H9 (cell line): ENCODE measurements around the gene TRAK2. TPM values are rescaled to one million over a fixed set of nuclear protein-coding genes. Genes with fewer than 3 reads are reported as not detected.

ENCODE experiments used
- DNase-seq: peaks from one replicate; pipeline ENCODE4 v3.0.0-alpha.2; 2017
- H2AFZ ChIP-seq: one replicate; pipeline ENCODE4 v1.6.1; 2013; ENCODE audit warnings: mild to moderate bottlenecking, low read length, control low read depth, moderate library complexity
- H2AK5ac ChIP-seq: 2 replicates; pipeline ENCODE4 v1.6.1; 2013; ENCODE audit warnings: low read length, control low read depth, mixed read lengths; ENCODE audit not compliant: insufficient read length
- H2BK120ac ChIP-seq: one replicate; pipeline ENCODE4 v1.6.1; 2013; ENCODE audit warnings: low read depth, mild to moderate bottlenecking, low read length, control low read depth, inconsistent platforms; ENCODE audit not compliant: poor library complexity, severe bottlenecking
- H2BK12ac ChIP-seq: 2 replicates; pipeline ENCODE4 v1.6.1; 2013; ENCODE audit warnings: low read length, control low read depth, mixed read lengths, low read depth; ENCODE audit not compliant: insufficient read length
- H2BK15ac ChIP-seq: 2 replicates; pipeline ENCODE4 v1.6.1; 2013; ENCODE audit warnings: low read depth, low read length, control low read depth
- H2BK20ac ChIP-seq: one replicate; pipeline ENCODE4 v1.6.1; 2013; ENCODE audit warnings: low read depth, mild to moderate bottlenecking, low read length, control low read depth, inconsistent platforms; ENCODE audit not compliant: poor library complexity, severe bottlenecking
- H2BK5ac ChIP-seq: 2 replicates; pipeline ENCODE4 v1.6.1; 2013; ENCODE audit warnings: low read length, control low read depth, mixed read lengths; ENCODE audit not compliant: insufficient read length
- H3K14ac ChIP-seq: 2 replicates; pipeline ENCODE4 v1.6.1; 2013; ENCODE audit warnings: low read length, control low read depth; ENCODE audit not compliant: insufficient read depth
- H3K18ac ChIP-seq: 2 replicates; pipeline ENCODE4 v1.6.1; 2013; ENCODE audit warnings: low read depth, mild to moderate bottlenecking, mixed read lengths, low read length, control low read depth; ENCODE audit not compliant: insufficient read length
- H3K23ac ChIP-seq: 2 replicates; pipeline ENCODE4 v1.6.1; 2013; ENCODE audit warnings: low read length, control low read depth, mixed read lengths, low read depth; ENCODE audit not compliant: insufficient read length
- H3K23me2 ChIP-seq: 2 replicates; pipeline ENCODE4 v1.6.1; 2013; ENCODE audit warnings: low read depth, mild to moderate bottlenecking, mixed read lengths, low read length, control low read depth; ENCODE audit not compliant: insufficient read length, poor library complexity, severe bottlenecking
- H3K27ac ChIP-seq: 2 replicates; pipeline ENCODE4 v1.5.1; 2013; ENCODE audit warnings: low read length, control low read depth, mixed read lengths, low read depth; ENCODE audit not compliant: insufficient read length
- H3K27me3 ChIP-seq: 2 replicates; pipeline ENCODE4 v1.6.1; 2013; ENCODE audit warnings: low read length, control low read depth, inconsistent platforms; ENCODE audit not compliant: insufficient read depth
- H3K4ac ChIP-seq: 2 replicates; pipeline ENCODE4 v1.6.1; 2013; ENCODE audit warnings: low read depth, mild to moderate bottlenecking, control low read depth, inconsistent platforms, low read length, moderate library complexity
- H3K4me1 ChIP-seq: 2 replicates; pipeline ENCODE4 v1.6.1; 2013; ENCODE audit warnings: low read length, control low read depth, inconsistent platforms; ENCODE audit not compliant: insufficient read depth
- H3K4me2 ChIP-seq: 2 replicates; pipeline ENCODE4 v1.6.1; 2013; ENCODE audit warnings: low read length, control low read depth, mixed read lengths; ENCODE audit not compliant: insufficient read length, insufficient read depth
- H3K56ac ChIP-seq: 2 replicates; pipeline ENCODE4 v1.6.1; 2013; ENCODE audit warnings: low read depth, mild to moderate bottlenecking, mixed read lengths, low read length, control low read depth; ENCODE audit not compliant: insufficient read length
- H3K79me1 ChIP-seq: 2 replicates; pipeline ENCODE4 v1.6.1; 2013; ENCODE audit warnings: low read depth, mild to moderate bottlenecking, moderate library complexity, low read length, control low read depth, inconsistent platforms; ENCODE audit not compliant: insufficient read depth, poor library complexity, severe bottlenecking
- H3K79me2 ChIP-seq: 2 replicates; pipeline ENCODE4 v1.6.1; 2013; ENCODE audit warnings: low read length, control low read depth, inconsistent platforms; ENCODE audit not compliant: insufficient read depth
- H3K9ac ChIP-seq: 2 replicates; pipeline ENCODE4 v1.6.1; 2013; ENCODE audit warnings: low read length, control low read depth, mixed read lengths; ENCODE audit not compliant: insufficient read length; ENCODE audit errors: extremely low read depth
- H3K9me3 ChIP-seq: one replicate; pipeline ENCODE4 v1.6.1; 2013; ENCODE audit warnings: low read depth, low read length, inconsistent platforms; ENCODE audit not compliant: control insufficient read depth
- H3T11ph ChIP-seq: one replicate; pipeline ENCODE4 v1.6.1; 2013; ENCODE audit warnings: mild to moderate bottlenecking, low read length, control low read depth, inconsistent platforms
- H4K20me1 ChIP-seq: one replicate; pipeline ENCODE4 v1.6.1; 2013; ENCODE audit not compliant: control insufficient read depth, insufficient read length, insufficient read depth
- H4K5ac ChIP-seq: 2 replicates; pipeline ENCODE4 v1.6.1; 2013; ENCODE audit warnings: low read depth, mild to moderate bottlenecking, mixed read lengths, low read length, control low read depth; ENCODE audit not compliant: insufficient read length
- H4K8ac ChIP-seq: replicated peaks from 2 replicates; pipeline ENCODE4 v1.6.1; 2013; ENCODE audit warnings: low read length, control low read depth, mixed read lengths, low read depth; ENCODE audit not compliant: insufficient read length
- H4K91ac ChIP-seq: 2 replicates; pipeline ENCODE4 v1.6.1; 2013; ENCODE audit warnings: low read depth, mild to moderate bottlenecking, moderate library complexity, mixed read lengths, low read length, control low read depth; ENCODE audit not compliant: insufficient read length
- H3K27ac Mint-ChIP-seq, 3 experiments: 2 replicates in 2 of 3; 3 replicates in 1 of 3; pipeline ENCODE4 v1.8.0; 2020 to 2021; ENCODE audit warnings: mixed read lengths in 3 of 3, mild to moderate bottlenecking in 1 of 3, moderate library complexity in 1 of 3
- H3K27me3 Mint-ChIP-seq: 2 replicates; pipeline ENCODE4 v1.8.0; 2021; ENCODE audit warnings: low read depth, mild to moderate bottlenecking, moderate library complexity, mixed read lengths
- H3K36me3 Mint-ChIP-seq, 3 experiments: 2 replicates in 2 of 3; 3 replicates in 1 of 3; pipeline ENCODE4 v1.8.0; 2020 to 2021; ENCODE audit warnings: low read depth in 3 of 3, mixed read lengths in 3 of 3; ENCODE audit not compliant: insufficient read depth in 1 of 3
- H3K4me1 Mint-ChIP-seq, 2 experiments: 2 replicates each; pipeline ENCODE4 v1.8.0; 2020; ENCODE audit warnings: mixed read lengths in 2 of 2
- H3K4me3 Mint-ChIP-seq, 2 experiments: 2 replicates in 1 of 2; 3 replicates in 1 of 2; pipeline ENCODE4 v1.8.0; 2020 to 2021; ENCODE audit warnings: mild to moderate bottlenecking in 2 of 2, mixed read lengths in 2 of 2, moderate library complexity in 1 of 2
- H3K9me3 Mint-ChIP-seq, 2 experiments: 2 replicates in 1 of 2; 3 replicates in 1 of 2; pipeline ENCODE4 v1.8.0; 2020; ENCODE audit warnings: mild to moderate bottlenecking in 2 of 2, mixed read lengths in 2 of 2, moderate library complexity in 1 of 2
- WGBS: extraction: QIAGEN DNeasy Blood & Tissue Kit; methylation state at CpG from one replicate; pipeline ENCODE4 v1.1.7; 2013; ENCODE audit warnings: missing lambda C conversion rate, low lambda C conversion rate, mixed read lengths; ENCODE audit not compliant: insufficient read length; ENCODE audit errors: extremely low coverage; 5-methylcytosine and 5-hydroxymethylcytosine counted together
- total RNA-seq: library from RNA; stranded (reverse); gene quantifications from 2 replicates; pipeline ENCODE4 v1.2.1, GENCODE V29; 2021
- TF ChIP-seq, protein P1 (sequence below): fragments of 200-600 bp; sonication (generic); conservative IDR thresholded peaks from 3 replicates; pipeline ENCODE4 v1.8.0; 2021; ENCODE audit warnings: antibody characterized with exemption, mild to moderate bottlenecking

TRAK2 gene
- total RNA-seq, 1 experiment from 2014 or later = 14.2 TPM

GRCh38 chr2:201432038-201432620, 19.1 kb downstream of the TRAK2 start:
- no peaks in the 10 kb centered on the region for H3K27me3 Mint-ChIP-seq
- Histone ChIP-seq H4K91ac (no peak overlapping the region), H3K23me2 (no peaks in the 10 kb centered on the region), H2AFZ (no peak overlapping the region), H2BK20ac (no peak overlapping the region), H3K4me2 (no peak overlapping the region), H3T11ph (no peak overlapping the region), H2BK12ac (no peak overlapping the region), H3K79me1 (no peaks in the 10 kb centered on the region), H2AK5ac (no peak overlapping the region), H3K14ac (no peak overlapping the region), H3K9me3 (peaks cover 15% of the 10 kb centered on the region), H3K27ac (no peak overlapping the region), H3K9ac (no peak overlapping the region), H4K8ac (no peak overlapping the region), H4K20me1 (no peaks in the 10 kb centered on the region), H3K4me1 (peaks cover 2% of the 10 kb centered on the region; the same call in 1 of the 2 replicates), H3K56ac (no peak overlapping the region), H2BK120ac (no peak overlapping the region), H3K4ac (no peak overlapping the region), H3K79me2 (no peaks in the 10 kb centered on the region), H3K18ac (no peak overlapping the region), H2BK5ac (no peak overlapping the region), H3K27me3 (no peaks in the 10 kb centered on the region), H3K23ac (no peak overlapping the region), H4K5ac (no peak overlapping the region), H2BK15ac (no peak overlapping the region)
- peaks cover 18 to 28% (median 26%) of the 10 kb centered on the region in 3 experiments for H3K36me3 Mint-ChIP-seq
- H3K4me1 Mint-ChIP-seq = peaks cover 0 to 9% of the 10 kb centered on the region in 2 experiments; a peak in 2 of 4 replicates
- TF ChIP-seq, protein P1, sequence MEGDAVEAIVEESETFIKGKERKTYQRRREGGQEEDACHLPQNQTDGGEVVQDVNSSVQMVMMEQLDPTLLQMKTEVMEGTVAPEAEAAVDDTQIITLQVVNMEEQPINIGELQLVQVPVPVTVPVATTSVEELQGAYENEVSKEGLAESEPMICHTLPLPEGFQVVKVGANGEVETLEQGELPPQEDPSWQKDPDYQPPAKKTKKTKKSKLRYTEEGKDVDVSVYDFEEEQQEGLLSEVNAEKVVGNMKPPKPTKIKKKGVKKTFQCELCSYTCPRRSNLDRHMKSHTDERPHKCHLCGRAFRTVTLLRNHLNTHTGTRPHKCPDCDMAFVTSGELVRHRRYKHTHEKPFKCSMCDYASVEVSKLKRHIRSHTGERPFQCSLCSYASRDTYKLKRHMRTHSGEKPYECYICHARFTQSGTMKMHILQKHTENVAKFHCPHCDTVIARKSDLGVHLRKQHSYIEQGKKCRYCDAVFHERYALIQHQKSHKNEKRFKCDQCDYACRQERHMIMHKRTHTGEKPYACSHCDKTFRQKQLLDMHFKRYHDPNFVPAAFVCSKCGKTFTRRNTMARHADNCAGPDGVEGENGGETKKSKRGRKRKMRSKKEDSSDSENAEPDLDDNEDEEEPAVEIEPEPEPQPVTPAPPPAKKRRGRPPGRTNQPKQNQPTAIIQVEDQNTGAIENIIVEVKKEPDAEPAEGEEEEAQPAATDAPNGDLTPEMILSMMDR = no peak
- H3K27ac Mint-ChIP-seq = no peak overlapping the region
- peaks cover 31 to 33% of the 10 kb centered on the region in 2 experiments for H3K9me3 Mint-ChIP-seq
- no peak overlapping the region for H3K4me3 Mint-ChIP-seq
- DNase-seq = no peak
- WGBS = no CpG with 5 or more reads among the region's 4 CpGs
